H9 (cell line): ENCODE results near the gene ATG2A. TPM values are rescaled to one million over a fixed set of nuclear protein-coding genes. Genes with fewer than 3 reads are reported as not detected.

Source experiments
- DNase-seq: peaks from one replicate; pipeline ENCODE4 v3.0.0-alpha.2; 2017
- H2AFZ ChIP-seq: one replicate; pipeline ENCODE4 v1.6.1; 2013; ENCODE audit warnings: mild to moderate bottlenecking, low read length, control low read depth, moderate library complexity
- H2AK5ac ChIP-seq: 2 replicates; pipeline ENCODE4 v1.6.1; 2013; ENCODE audit warnings: low read length, control low read depth, mixed read lengths; ENCODE audit not compliant: insufficient read length
- H2BK120ac ChIP-seq: one replicate; pipeline ENCODE4 v1.6.1; 2013; ENCODE audit warnings: low read depth, mild to moderate bottlenecking, low read length, control low read depth, inconsistent platforms; ENCODE audit not compliant: poor library complexity, severe bottlenecking
- H2BK12ac ChIP-seq: 2 replicates; pipeline ENCODE4 v1.6.1; 2013; ENCODE audit warnings: low read length, control low read depth, mixed read lengths, low read depth; ENCODE audit not compliant: insufficient read length
- H2BK15ac ChIP-seq: 2 replicates; pipeline ENCODE4 v1.6.1; 2013; ENCODE audit warnings: low read depth, low read length, control low read depth
- H2BK20ac ChIP-seq: one replicate; pipeline ENCODE4 v1.6.1; 2013; ENCODE audit warnings: low read depth, mild to moderate bottlenecking, low read length, control low read depth, inconsistent platforms; ENCODE audit not compliant: poor library complexity, severe bottlenecking
- H2BK5ac ChIP-seq: 2 replicates; pipeline ENCODE4 v1.6.1; 2013; ENCODE audit warnings: low read length, control low read depth, mixed read lengths; ENCODE audit not compliant: insufficient read length
- H3K14ac ChIP-seq: 2 replicates; pipeline ENCODE4 v1.6.1; 2013; ENCODE audit warnings: low read length, control low read depth; ENCODE audit not compliant: insufficient read depth
- H3K18ac ChIP-seq: 2 replicates; pipeline ENCODE4 v1.6.1; 2013; ENCODE audit warnings: low read depth, mild to moderate bottlenecking, mixed read lengths, low read length, control low read depth; ENCODE audit not compliant: insufficient read length
- H3K23ac ChIP-seq: 2 replicates; pipeline ENCODE4 v1.6.1; 2013; ENCODE audit warnings: low read length, control low read depth, mixed read lengths, low read depth; ENCODE audit not compliant: insufficient read length
- H3K23me2 ChIP-seq: 2 replicates; pipeline ENCODE4 v1.6.1; 2013; ENCODE audit warnings: low read depth, mild to moderate bottlenecking, mixed read lengths, low read length, control low read depth; ENCODE audit not compliant: insufficient read length, poor library complexity, severe bottlenecking
- H3K27ac ChIP-seq: 2 replicates; pipeline ENCODE4 v1.5.1; 2013; ENCODE audit warnings: low read length, control low read depth, mixed read lengths, low read depth; ENCODE audit not compliant: insufficient read length
- H3K27me3 ChIP-seq: 2 replicates; pipeline ENCODE4 v1.6.1; 2013; ENCODE audit warnings: low read length, control low read depth, inconsistent platforms; ENCODE audit not compliant: insufficient read depth
- H3K4ac ChIP-seq: 2 replicates; pipeline ENCODE4 v1.6.1; 2013; ENCODE audit warnings: low read depth, mild to moderate bottlenecking, control low read depth, inconsistent platforms, low read length, moderate library complexity
- H3K4me1 ChIP-seq: 2 replicates; pipeline ENCODE4 v1.6.1; 2013; ENCODE audit warnings: low read length, control low read depth, inconsistent platforms; ENCODE audit not compliant: insufficient read depth
- H3K4me2 ChIP-seq: 2 replicates; pipeline ENCODE4 v1.6.1; 2013; ENCODE audit warnings: low read length, control low read depth, mixed read lengths; ENCODE audit not compliant: insufficient read length, insufficient read depth
- H3K56ac ChIP-seq: 2 replicates; pipeline ENCODE4 v1.6.1; 2013; ENCODE audit warnings: low read depth, mild to moderate bottlenecking, mixed read lengths, low read length, control low read depth; ENCODE audit not compliant: insufficient read length
- H3K79me1 ChIP-seq: 2 replicates; pipeline ENCODE4 v1.6.1; 2013; ENCODE audit warnings: low read depth, mild to moderate bottlenecking, moderate library complexity, low read length, control low read depth, inconsistent platforms; ENCODE audit not compliant: insufficient read depth, poor library complexity, severe bottlenecking
- H3K79me2 ChIP-seq: 2 replicates; pipeline ENCODE4 v1.6.1; 2013; ENCODE audit warnings: low read length, control low read depth, inconsistent platforms; ENCODE audit not compliant: insufficient read depth
- H3K9ac ChIP-seq: 2 replicates; pipeline ENCODE4 v1.6.1; 2013; ENCODE audit warnings: low read length, control low read depth, mixed read lengths; ENCODE audit not compliant: insufficient read length; ENCODE audit errors: extremely low read depth
- H3K9me3 ChIP-seq: one replicate; pipeline ENCODE4 v1.6.1; 2013; ENCODE audit warnings: low read depth, low read length, inconsistent platforms; ENCODE audit not compliant: control insufficient read depth
- H3T11ph ChIP-seq: one replicate; pipeline ENCODE4 v1.6.1; 2013; ENCODE audit warnings: mild to moderate bottlenecking, low read length, control low read depth, inconsistent platforms
- H4K20me1 ChIP-seq: one replicate; pipeline ENCODE4 v1.6.1; 2013; ENCODE audit not compliant: control insufficient read depth, insufficient read length, insufficient read depth
- H4K5ac ChIP-seq: 2 replicates; pipeline ENCODE4 v1.6.1; 2013; ENCODE audit warnings: low read depth, mild to moderate bottlenecking, mixed read lengths, low read length, control low read depth; ENCODE audit not compliant: insufficient read length
- H4K8ac ChIP-seq: replicated peaks from 2 replicates; pipeline ENCODE4 v1.6.1; 2013; ENCODE audit warnings: low read length, control low read depth, mixed read lengths, low read depth; ENCODE audit not compliant: insufficient read length
- H4K91ac ChIP-seq: 2 replicates; pipeline ENCODE4 v1.6.1; 2013; ENCODE audit warnings: low read depth, mild to moderate bottlenecking, moderate library complexity, mixed read lengths, low read length, control low read depth; ENCODE audit not compliant: insufficient read length
- H3K27ac Mint-ChIP-seq, 3 experiments: 2 replicates in 2 of 3; 3 replicates in 1 of 3; pipeline ENCODE4 v1.8.0; 2020 to 2021; ENCODE audit warnings: mixed read lengths in 3 of 3, mild to moderate bottlenecking in 1 of 3, moderate library complexity in 1 of 3
- H3K27me3 Mint-ChIP-seq: 2 replicates; pipeline ENCODE4 v1.8.0; 2021; ENCODE audit warnings: low read depth, mild to moderate bottlenecking, moderate library complexity, mixed read lengths
- H3K36me3 Mint-ChIP-seq, 3 experiments: 2 replicates in 2 of 3; 3 replicates in 1 of 3; pipeline ENCODE4 v1.8.0; 2020 to 2021; ENCODE audit warnings: low read depth in 3 of 3, mixed read lengths in 3 of 3; ENCODE audit not compliant: insufficient read depth in 1 of 3
- H3K4me1 Mint-ChIP-seq, 2 experiments: 2 replicates each; pipeline ENCODE4 v1.8.0; 2020; ENCODE audit warnings: mixed read lengths in 2 of 2
- H3K4me3 Mint-ChIP-seq, 2 experiments: 2 replicates in 1 of 2; 3 replicates in 1 of 2; pipeline ENCODE4 v1.8.0; 2020 to 2021; ENCODE audit warnings: mild to moderate bottlenecking in 2 of 2, mixed read lengths in 2 of 2, moderate library complexity in 1 of 2
- H3K9me3 Mint-ChIP-seq, 2 experiments: 2 replicates in 1 of 2; 3 replicates in 1 of 2; pipeline ENCODE4 v1.8.0; 2020; ENCODE audit warnings: mild to moderate bottlenecking in 2 of 2, mixed read lengths in 2 of 2, moderate library complexity in 1 of 2
- CTCF ChIP-seq: fragments of 200-600 bp; sonication (generic); conservative IDR thresholded peaks from 3 replicates; pipeline ENCODE4 v1.8.0; 2021; ENCODE audit warnings: antibody characterized with exemption, mild to moderate bottlenecking
- WGBS: extraction: QIAGEN DNeasy Blood & Tissue Kit; methylation state at CpG from one replicate; pipeline ENCODE4 v1.1.7; 2013; ENCODE audit warnings: missing lambda C conversion rate, low lambda C conversion rate, mixed read lengths; ENCODE audit not compliant: insufficient read length; ENCODE audit errors: extremely low coverage; 5-methylcytosine and 5-hydroxymethylcytosine counted together
- total RNA-seq: library from RNA; stranded (reverse); gene quantifications from 2 replicates; pipeline ENCODE4 v1.2.1, GENCODE V29; 2021

The ATG2A gene
- total RNA-seq, 1 experiment from 2014 or later: 21.3 TPM

DNA sequence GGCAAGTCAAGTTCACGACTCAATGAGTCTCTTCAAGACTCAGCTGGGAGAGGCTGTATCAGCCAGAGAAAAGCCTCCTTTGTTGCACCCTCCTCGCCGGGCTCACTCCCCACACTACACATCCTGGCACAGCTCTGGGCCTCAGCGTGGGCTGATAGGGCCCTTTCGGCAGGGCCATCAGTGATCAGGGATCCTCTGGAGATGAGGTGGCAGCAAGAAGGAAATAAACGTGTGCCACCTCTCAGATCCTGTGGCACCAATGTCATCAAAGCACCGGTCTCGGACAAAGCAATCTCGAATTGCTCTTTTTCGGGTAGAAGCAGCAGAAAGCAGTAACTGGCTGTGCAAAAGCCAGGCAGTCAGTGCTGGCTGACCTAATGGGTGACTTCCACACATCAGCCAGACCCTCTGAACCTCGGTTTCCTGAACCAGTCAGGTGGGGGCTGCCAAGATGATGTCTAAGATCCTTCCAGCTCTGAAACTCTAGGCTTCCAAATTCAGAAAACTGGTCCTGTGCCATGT, 40.7 kb downstream of the ATG2A start:
- Mint-ChIP-seq H3K4me1 (peaks cover 23 to 26% of the 10 kb centered on the region in 2 experiments), H3K4me3 (peak overlapping the region in 1 of 2 experiments; percentile 87; a peak in 1 of 5 replicates), H3K36me3 (peaks cover 3 to 12% (median 8%) of the 10 kb centered on the region in 3 experiments; a peak in 6 of 7 replicates), H3K27ac (no peak overlapping the region), H3K27me3 (peaks cover 8% of the 10 kb centered on the region), H3K9me3 (no peaks in the 10 kb centered on the region; a peak in 1 of 5 replicates)
- Histone ChIP-seq H2BK120ac (no peak overlapping the region), H4K8ac (no peak overlapping the region), H3K9me3 (no peaks in the 10 kb centered on the region), H3K4ac (no peak overlapping the region), H3K9ac (no peak overlapping the region), H3K56ac (no peak overlapping the region), H4K91ac (no peak overlapping the region), H3K18ac (no peak overlapping the region), H3K4me2 (no peak overlapping the region), H2BK5ac (no peak overlapping the region), H2BK20ac (no peak overlapping the region), H3K79me2 (no peaks in the 10 kb centered on the region), H4K20me1 (no peaks in the 10 kb centered on the region), H2BK15ac (no peak overlapping the region), H4K5ac (no peak overlapping the region), H2AFZ (no peak overlapping the region), H3K23me2 (peaks cover 19% of the 10 kb centered on the region), H3K14ac (no peak overlapping the region), H2AK5ac (no peak overlapping the region), H3K4me1 (no peaks in the 10 kb centered on the region; the same call in 1 of the 2 replicates), H3K27ac (no peak overlapping the region), H2BK12ac (no peak overlapping the region), H3T11ph (no peak overlapping the region), H3K79me1 (no peaks in the 10 kb centered on the region), H3K27me3 (no peaks in the 10 kb centered on the region), H3K23ac (no peak overlapping the region)
- TF ChIP-seq CTCF: no peak
- WGBS: no CpG with 5 or more reads among the region's 11 CpGs
- no peak for DNase-seq
